ENCODE measurements around the gene PRRG3.

The PRRG3 gene

DNA sequence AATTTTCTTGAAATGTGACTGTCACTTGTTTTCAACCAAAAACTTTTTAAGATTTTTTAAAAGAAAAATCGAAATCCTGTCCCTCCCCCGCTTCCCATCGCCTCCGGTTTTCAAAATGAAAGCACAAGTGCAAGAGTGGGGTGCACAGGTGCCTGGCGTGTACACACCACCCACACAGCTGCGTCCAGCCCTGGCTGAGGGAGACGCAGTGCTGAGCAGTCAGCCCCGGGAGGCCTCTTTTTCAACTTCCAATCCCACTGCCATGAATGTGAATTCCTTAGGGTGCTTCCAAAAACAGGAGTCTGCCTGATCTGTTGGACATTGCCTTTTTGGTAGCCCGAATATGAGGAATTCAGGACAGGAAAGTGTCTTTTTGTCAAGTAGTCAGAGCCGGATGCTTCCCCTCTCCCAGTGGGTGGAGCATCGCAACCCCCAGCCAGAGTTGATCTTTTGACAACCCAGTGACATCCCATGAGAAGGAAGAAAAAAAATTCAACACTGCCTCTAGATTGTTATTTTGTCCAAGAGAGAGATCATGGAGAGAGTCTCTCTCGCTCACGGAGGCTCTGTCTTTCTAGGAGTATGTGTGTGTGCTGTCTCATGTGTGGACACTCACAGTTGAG, 8.9 kb downstream of the PRRG3 start:
- DNase-seq (ENCODE audit: low read depth, low spot score): no peak

GRCh38 chrX:151708821-151709220, 13.6 kb downstream of the PRRG3 start:
- DNase-seq (ENCODE audit: low read depth, low spot score): no peak

DNA sequence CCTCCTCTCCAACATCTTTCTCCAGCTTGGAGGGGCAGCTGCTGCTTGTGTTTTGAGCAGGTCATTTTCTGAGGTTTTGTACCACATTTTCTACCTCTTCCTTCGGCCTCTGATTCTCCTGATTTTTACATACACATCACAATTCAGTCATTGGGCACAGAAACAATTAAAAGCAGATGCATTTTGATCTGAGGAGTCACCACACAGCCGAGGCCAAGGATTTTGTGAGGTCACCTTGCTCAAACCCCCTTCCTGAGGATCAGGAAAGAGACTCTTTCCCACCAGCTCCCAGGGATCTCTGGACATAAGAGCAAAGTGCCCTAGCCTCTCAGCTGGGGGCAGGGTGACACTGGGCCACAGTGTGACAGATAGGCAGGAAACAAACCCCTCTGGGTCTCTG, 15.2 kb downstream of the PRRG3 start:
- DNase-seq (ENCODE audit: low read depth, low spot score): no peak

- DNase-seq (ENCODE audit: low read depth, low spot score): no peak
Measured at GRCh38 chrX:151711154-151711553, 15.9 kb downstream of the PRRG3 start.

GRCh38 chrX:151711787-151712186, 16.5 kb downstream of the PRRG3 start:
- no peak for DNase-seq (ENCODE audit: low read depth, low spot score)

- no peak for DNase-seq (ENCODE audit: low read depth, low spot score)
Measured at GRCh38 chrX:151712253-151712652, 17.0 kb downstream of the PRRG3 start.

DNA sequence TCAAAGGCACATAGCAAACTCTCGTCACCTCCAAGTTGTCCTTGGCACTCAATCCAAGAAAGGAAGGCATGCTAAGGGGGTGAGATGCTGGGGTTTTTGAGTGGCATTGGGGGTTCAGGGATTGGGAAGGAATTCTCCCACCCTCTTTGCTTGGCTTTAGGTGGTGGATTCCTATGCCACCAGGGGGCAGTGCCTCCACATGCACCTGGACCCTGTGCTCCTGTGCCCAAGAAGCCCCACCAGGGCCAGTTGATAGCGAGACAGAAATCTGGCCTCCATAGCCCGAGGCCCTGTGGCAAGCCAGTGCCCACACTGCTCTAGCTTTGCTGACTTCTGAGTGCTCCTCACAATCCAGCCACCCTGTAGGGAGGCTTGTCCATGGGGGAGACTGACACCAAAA, 18.6 kb downstream of the PRRG3 start:
- DNase-seq (ENCODE audit: low read depth, low spot score): peak; percentile 25

- no peak for DNase-seq (ENCODE audit: low read depth, low spot score)
Measured at GRCh38 chrX:151714362-151714761, 19.1 kb downstream of the PRRG3 start.

DNA sequence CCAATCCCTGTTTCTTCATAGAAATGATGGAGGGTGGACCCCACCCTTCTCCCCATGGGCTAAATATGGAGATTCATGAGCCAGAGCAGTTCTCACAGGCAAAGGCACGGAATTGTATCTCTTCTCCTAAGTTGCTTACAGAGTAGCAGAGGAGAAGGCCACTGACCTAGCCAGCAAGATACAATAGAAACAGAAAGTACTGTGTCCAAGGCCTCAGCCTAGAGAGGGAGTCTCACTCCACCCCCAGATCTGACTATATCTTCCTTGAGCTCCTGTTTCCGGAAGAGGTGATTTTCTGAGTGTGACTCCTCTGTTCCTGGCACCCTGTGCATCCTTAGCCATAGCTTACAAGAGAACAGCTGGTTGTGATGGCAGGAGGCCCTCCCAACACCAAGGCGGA, 20.5 kb downstream of the PRRG3 start, which contains the start of gene FATE1:
FATE1 (plus strand) TSS at position 284 of the 400 bp plus-strand sequence; CDS start at position 369, 85 bp downstream.
- DNase-seq (ENCODE audit: low read depth, low spot score): no peak

DNA sequence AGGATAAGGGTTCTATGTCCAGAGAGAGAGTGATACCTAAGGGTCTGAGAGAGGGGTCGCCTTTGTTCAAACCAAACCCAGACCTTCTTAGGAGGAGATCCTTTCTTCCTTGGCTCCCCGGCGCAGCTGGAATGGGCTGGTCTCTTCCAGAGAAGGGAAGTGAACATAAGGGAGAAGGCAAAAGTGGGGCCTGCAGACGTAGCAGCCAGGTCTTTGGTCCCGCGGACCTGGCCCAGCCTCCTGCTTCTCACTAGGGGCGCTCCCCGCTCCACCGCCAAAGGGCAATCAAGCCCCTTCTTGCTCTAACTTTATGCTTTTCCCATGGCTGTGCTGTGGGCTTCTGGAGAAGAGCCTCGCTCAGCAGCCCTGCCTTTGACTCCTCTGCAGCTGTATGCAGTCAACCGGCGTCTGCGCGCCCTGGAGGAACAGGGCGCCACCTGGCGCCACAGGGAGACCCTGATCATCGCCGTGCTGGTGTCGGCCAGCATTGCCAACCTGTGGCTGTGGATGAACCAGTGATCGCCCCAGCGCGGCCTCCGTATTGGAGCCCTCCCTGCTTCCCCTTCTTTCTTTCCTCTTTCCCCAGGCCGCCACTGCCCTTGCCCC, 27.1 kb downstream of the PRRG3 start:
- peak; percentile 33 for DNase-seq (ENCODE audit: low read depth, low spot score)

GRCh38 chrX:151723156-151723760, 28.0 kb downstream of the PRRG3 start:
- no peak for DNase-seq (ENCODE audit: low read depth, low spot score)

- DNase-seq (ENCODE audit: low read depth, low spot score): no peak
Measured at GRCh38 chrX:151724563-151725337, 29.5 kb downstream of the PRRG3 start.

GRCh38 chrX:151725338-151725614, 30.0 kb downstream of the PRRG3 start:
- no peak for DNase-seq (ENCODE audit: low read depth, low spot score)

DNA sequence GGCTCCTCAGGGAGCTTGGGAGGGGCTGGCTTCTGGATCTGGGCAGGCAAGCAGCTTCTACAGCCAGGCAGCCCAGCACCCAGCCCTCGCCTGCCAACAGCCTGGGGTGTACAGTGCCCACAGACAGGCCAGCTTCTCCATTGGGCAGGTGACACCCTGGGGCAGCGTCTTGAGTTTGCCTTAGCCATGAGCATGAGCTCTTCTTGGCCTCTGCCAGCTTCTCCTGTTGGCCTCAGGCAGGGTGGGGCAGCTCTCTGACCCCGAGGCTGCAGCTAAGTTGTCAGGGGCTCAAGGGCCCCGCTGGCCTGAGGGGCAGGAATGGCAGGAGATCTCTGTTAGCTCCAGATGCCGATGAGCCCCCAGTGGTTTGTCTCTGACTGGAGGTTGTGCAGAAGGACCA, 31.5 kb downstream of the PRRG3 start:
- no peak for DNase-seq (ENCODE audit: low read depth, low spot score)

DNA sequence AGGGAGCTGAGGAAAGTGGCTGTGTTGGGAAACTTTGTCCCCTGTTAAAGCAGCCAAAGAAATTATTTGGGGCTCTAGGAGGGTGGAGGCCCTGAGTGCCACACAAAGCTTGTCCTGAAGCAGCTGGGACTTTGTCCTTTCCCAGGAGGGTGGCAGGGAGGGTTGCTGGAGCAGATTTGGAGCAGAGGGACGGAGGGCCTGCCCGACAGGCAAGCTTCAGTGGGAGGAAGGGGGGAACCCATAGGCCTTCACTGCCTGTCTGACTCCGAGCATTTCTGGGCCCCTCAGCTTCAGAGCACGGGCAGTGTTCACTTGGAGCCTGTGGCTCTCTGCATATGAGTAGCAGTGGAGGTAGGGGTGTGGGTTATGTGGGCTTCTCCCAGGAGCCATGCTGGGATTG, 32.1 kb downstream of the PRRG3 start:
- no peak for DNase-seq (ENCODE audit: low read depth, low spot score)

DNA sequence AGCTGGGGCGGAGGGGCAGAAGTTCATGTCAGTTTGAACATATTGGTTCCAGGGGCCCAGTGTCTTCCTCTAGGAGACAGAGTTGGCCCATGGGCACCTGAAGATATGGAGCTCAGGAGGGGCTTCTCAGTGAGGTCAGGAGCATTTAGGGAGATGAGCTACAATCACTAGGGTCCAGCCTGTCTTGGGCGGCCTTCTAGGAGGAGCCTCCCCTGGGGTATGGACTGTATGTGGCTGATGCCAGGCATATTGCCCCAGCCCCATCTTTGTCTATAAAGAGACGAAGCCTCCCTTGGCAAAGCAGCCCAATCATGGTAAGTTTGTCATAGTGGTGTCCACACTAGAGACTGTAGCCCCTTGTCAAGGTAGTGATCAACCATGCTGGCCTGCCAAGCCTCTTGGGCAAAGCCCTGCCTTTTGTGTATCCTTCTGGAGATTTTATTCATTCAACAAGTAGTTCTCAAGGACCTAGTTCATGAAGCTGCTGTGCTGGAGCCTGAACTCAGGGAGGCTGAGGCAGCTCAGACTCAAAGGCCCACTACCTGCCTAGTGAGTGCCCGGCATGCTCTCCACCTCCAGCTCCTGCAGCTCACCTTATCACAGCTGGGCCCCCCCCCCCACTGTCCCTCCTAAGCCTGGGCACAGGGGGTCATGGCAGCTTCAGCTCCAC, 33.9 kb downstream of the PRRG3 start:
- DNase-seq (ENCODE audit: low read depth, low spot score): no peak

- no peak for DNase-seq (ENCODE audit: low read depth, low spot score)
Measured at GRCh38 chrX:151734446-151734845, 39.2 kb downstream of the PRRG3 start, which contains the start of gene CNGA2. TSS of gene CNGA2 (plus strand) at chrX:151734746. CDS start at chrX:151738484, 3,738 bp downstream.

DNA sequence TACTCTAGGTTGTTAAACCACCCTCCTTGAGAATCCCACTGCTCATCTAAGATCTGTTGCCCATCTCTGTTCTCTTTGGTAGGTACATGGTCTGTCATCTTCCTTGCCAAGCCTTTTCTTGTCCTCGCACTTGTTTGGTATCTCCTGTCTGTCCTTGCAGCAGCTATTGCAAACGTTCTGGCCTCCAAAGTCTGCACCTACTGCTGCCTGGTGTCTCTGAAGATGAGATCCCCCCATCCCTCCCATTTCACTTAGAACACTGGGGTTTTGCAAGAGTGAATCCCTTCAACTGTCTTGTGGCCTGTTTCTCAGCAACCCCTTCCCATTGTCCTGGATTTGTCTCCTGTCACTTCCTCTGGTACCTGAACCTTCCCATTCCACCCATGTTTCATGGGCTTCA, 40.0 kb downstream of the PRRG3 start:
- DNase-seq (ENCODE audit: low read depth, low spot score): no peak

- no peak for DNase-seq (ENCODE audit: low read depth, low spot score)
Measured at GRCh38 chrX:151736685-151737084, 41.4 kb downstream of the PRRG3 start.

GRCh38 chrX:151737494-151737893, 42.2 kb downstream of the PRRG3 start:
- DNase-seq (ENCODE audit: low read depth, low spot score): no peak

GRCh38 chrX:151738751-151739150, 43.5 kb downstream of the PRRG3 start:
- DNase-seq (ENCODE audit: low read depth, low spot score): no peak

DNA sequence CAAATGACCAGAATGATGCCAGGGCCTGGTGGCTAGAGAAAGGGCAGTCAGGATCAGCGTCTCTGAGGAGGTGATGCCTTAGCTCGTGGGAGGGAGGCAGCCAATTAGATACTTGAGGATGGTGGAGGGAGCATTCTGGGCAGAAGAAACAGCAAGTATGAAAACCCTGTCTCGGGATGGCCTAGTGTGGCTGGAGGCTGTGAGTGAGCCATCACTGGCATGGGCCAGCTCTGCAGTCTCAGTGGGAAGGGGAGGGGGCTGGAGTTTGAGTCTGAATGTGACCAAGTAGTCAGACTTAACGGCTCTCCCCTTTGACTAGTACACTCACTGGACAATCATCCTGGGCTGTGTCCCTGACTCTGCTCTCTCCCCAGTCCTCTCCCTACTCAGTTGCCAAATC, 46.3 kb downstream of the PRRG3 start:
- DNase-seq (ENCODE audit: low read depth, low spot score): no peak

All from iPS DF 19.7 (cell line).